OCI-LY1 (cell line): ENCODE results near the gene SRSF2.

Experiments
- EZH2 ChIP-seq: fragments of 200-600 bp; sonication (generic), shearing (Covaris generic); IDR thresholded peaks from 2 replicates; pipeline ENCODE4 v1.8.0; 2017; ENCODE audit warnings: borderline replicate concordance, mixed run types, mild to moderate bottlenecking, antibody characterized with exemption, low read length, moderate library complexity, mixed read lengths
- TF ChIP-seq, protein P1 (sequence below): fragments of 200-600 bp; sonication (generic), shearing (Covaris generic); IDR thresholded peaks from 2 replicates; pipeline ENCODE4 v1.5.1; 2017; ENCODE audit warnings: mild to moderate bottlenecking, antibody characterized with exemption, low read length, moderate library complexity, mixed read lengths

- TF ChIP-seq, protein P1, sequence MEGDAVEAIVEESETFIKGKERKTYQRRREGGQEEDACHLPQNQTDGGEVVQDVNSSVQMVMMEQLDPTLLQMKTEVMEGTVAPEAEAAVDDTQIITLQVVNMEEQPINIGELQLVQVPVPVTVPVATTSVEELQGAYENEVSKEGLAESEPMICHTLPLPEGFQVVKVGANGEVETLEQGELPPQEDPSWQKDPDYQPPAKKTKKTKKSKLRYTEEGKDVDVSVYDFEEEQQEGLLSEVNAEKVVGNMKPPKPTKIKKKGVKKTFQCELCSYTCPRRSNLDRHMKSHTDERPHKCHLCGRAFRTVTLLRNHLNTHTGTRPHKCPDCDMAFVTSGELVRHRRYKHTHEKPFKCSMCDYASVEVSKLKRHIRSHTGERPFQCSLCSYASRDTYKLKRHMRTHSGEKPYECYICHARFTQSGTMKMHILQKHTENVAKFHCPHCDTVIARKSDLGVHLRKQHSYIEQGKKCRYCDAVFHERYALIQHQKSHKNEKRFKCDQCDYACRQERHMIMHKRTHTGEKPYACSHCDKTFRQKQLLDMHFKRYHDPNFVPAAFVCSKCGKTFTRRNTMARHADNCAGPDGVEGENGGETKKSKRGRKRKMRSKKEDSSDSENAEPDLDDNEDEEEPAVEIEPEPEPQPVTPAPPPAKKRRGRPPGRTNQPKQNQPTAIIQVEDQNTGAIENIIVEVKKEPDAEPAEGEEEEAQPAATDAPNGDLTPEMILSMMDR, result no peak
- no peak for TF ChIP-seq EZH2
Observed at GRCh38 chr17:76720941-76721340, 16.2 kb downstream of the SRSF2 start.
